Posterior vena cava (tissue), 2 donors: ENCODE results near the gene LAD1. TPM values are rescaled to one million over a fixed set of nuclear protein-coding genes. Genes with fewer than 3 reads are reported as not detected.
A peak's percentile ranks its signal among the peaks of the same experiment; 100 is the strongest.

Experiments
- DNase-seq: peaks from one replicate; pipeline ENCODE4 v3.0.0-alpha.2; 2020; ENCODE audit warnings: low spot score
- intact Hi-C, 2 donors: fragments of 100-400 bp; cut with DNase I; formaldehyde crosslinking; loops; one replicate each; pipeline versions ENCODE4 v1.14.1 to v1.14.2; 2022 to 2023
- total RNA-seq, 2 donors: library from RNA; stranded (reverse); fragmentation: NEBNext Ultra II Directional; extraction: Animal tissue kit (Norgen Biotek cat#: 25700); gene quantifications; one replicate each; pipeline ENCODE4 v1.2.1, GENCODE V29; 2021
- donor health status: DM: yes; HTN: yes; CAD: no.
- donor health status: DM: yes; HTN: yes; CAD: no.

Gene LAD1
- total RNA-seq, 2 donors from 2014 or later: 0.29 TPM; not detected in 1

DNA sequence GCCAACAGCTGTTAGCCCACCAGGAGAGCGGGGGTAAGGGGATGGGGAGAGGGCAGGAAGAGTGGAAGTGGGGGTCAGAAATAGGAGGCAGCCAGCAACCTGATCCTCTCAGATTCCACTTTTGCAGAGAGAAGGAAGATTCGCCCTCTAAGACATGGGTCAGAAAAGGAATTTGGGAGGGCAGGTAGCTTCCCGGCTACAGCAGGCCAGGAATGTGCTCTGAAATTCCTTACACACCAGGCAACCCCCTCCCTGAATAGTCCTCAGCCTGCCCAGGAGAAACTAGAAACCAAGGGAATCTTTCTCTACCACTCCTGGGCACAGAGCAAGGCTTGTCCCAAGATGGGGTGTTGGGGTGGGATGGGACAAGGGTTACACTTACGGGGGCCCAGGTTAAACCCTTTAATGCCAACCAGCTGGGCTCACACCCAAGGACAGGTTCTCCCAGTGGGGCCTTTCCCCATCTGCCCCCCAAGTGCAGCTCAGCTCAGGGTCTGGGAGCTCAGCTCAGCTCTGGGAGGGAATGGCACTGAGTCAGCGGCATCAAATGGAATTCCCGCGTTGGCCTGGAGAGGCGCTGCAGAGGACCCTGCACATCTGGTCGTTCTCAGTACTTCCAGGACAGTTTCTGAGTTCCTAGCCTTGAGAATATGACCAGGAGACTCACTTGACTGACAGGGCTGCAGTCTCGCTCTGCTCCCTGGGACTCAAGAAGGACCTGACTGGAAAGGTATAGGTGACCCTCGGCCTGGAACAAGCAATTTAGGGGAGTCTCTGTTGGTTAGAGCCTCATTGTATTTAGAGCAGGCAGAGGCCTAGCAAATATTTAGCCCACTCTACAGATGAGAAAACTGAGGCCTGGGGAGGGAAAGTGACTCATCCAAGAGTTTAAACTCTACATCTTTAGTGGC is 22.4 kb downstream of the LAD1 start:
- intact Hi-C loops: no loop called here
- DNase-seq: no peak

DNA sequence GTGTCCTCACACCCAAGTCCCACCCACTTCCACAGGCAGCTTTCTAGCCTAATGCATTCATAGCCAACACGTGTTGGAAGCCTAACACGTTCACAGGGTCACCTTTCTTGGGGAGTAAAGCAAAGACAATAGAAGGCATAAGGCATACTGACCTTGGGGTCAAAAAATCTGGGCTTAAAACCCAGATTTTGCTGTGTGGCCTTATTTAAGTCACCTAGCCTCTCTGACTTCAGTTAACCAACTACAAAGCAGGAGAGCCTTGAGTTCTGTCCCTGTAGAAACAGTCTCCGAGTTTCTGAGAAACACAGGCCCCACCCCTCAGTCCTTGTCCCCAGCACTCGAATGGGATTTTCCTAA is 23.0 kb downstream of the LAD1 start:
- intact Hi-C loops: no loop called here
- DNase-seq: no peak

DNA sequence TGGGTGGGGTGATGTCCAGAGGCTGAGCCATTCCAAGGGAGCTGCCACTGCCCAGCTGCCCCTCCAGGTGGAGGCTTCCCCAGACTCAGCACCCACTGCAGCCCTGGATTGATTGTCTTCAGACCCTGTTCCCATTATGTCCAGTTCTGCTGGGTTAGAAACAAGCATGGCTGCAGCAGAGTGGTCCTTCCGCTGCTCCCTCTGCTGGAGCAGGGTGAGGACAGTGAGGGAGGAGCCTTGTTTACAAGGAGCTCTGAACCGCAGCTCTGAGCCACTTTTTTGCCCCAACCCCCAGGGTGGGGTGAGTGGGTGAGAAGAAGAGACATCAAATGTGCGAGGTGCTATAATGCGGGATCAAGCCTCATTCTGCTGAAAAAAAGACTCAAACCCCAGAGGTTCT is 24.0 kb downstream of the LAD1 start:
- intact Hi-C loops: no loop called here
- DNase-seq: no peak

DNA sequence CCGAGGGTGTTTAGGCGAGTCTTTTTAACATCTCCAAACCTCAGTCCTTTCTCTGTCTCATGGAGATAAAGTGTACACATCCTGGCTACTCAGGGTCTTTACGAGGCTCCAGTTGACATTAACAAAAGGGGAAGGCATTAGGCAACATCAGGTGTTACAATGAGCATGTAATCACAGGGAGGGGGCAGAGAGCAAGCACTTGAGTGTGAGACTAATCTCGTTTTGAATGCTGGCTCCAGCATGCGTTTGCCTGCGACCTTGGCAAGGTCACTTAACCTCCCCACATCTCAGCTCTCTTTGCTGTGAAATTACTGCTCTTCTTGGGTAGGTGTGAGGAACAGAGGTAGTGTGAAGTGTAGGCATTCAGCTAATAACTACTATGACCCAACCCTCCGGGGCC is 24.8 kb downstream of the LAD1 start:
- no peak for DNase-seq
- intact Hi-C loops: no loop called here

DNA sequence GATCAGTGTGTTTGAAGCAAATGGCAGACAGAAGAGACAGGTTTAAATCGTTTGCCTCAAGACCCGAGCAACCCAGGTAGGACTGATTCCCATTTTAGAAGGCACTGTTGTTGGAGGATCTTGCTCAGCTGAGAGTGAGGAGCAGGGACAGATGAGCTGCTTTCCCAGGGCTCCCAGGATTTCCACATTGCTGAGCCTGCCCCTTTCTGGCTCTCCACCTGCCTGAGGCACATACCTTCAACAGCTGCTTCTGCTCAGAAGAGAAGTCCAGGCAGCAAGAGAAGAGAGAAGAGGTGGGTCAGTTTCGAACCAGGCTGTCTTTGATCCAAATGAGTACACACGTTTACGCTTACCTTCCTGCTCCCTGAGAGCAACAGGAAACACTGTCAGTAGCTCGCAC is 27.3 kb downstream of the LAD1 start:
- DNase-seq: no peak
- intact Hi-C loops: no loop called here

DNA sequence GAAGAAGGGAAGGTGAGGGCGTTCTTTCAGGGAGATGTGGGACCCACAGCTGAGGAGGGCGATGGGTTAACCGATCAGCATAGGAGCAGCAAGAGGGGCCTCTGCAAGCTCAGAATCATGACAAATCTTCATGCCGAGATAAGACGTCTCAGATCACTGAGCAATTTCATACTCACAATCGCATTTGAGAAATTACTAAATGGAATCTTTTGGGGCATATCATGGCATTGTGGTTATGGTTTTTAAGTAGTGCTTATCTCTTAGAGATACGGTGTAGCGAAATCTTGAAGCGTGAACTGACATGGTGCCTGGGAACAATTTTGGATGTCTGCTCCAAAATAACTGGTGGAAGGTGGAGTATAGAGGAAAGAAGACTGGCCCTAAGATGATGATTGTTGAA is 27.8 kb downstream of the LAD1 start:
- intact Hi-C loops: no loop called here

DNA sequence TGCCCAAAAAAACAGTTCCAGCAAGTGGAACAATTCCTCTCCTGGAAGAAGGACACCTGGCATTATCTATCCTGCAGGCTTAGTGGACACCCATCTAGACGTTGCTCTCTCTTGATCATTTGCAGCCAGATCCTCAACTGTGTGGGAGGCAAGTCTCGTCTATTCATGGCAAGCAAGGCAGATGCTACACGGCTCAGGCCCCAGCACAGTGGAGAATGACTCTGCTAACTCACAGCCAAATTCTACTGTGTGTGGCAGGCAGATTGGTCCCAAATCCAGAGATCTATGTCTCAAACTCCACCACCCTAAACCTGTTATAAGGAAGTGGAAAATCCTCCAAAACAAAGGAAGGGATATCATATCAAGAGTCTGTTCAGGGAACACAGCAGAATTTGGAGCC is 28.6 kb downstream of the LAD1 start:
- DNase-seq: no peak
- intact Hi-C loops: no loop called here

More for the DNA sequence above, 27.8 kb downstream of the LAD1 start:
- DNase-seq: no peak

DNA sequence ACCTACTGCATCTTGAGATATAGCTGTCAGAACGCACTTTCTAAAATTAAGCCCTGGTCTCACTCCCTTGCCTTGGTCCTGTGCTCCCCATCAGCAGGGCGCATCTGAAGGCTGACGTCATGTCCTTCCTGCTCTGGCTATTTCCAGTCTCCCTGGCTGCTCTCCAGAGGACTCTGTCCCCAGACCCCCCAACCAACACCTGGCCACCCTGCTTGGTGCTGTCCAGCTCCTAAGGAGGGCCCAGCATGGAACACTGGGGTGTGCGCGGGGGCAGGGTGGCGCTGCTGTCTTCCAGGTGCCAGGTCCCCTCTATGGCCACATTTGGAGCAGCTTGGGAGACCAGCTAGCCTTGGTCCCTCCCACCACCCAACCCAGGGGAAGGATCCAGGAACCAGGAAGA is 29.9 kb downstream of the LAD1 start:
- no peak for DNase-seq
- intact Hi-C loops: no loop called here

DNA sequence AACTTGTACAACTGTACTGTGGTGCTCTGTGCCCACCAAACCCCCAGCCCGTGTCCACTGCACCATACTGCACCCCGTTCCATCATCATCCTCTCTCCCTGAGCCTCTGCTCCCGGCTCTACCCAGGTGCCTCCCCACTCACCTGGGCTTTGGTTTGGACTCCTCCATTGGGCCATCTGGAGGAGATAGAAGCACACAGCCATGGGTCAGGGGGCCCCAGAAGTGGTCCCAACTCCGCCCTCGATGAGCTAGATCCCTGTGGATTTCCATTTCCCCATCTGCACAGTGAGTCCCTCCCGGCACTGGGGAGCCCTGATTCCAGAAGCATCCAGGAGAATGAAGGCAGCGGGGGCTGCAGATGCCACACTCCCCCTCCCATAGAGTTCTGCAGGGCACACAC is 32.4 kb downstream of the LAD1 start:
- DNase-seq: no peak
- intact Hi-C loops: no loop called here

DNA sequence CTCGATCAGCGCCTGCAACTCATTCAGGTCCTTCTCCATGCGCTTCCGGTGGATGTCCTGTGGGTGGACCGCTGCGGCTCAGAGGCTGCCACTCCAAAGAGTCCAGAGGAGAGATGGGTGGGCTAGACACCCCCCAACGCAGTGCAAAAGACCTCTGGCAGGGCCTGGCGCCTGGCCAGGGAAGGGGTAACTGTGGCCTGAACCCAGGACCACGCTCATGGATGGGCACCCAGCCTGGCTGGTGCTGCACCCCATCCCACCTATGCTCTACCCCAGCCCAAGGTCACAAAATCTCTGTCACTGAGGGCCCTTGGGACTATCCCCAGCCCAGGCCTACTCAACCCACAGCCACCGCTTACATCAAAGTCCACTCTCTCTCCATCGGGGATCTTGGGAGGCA is 33.9 kb downstream of the LAD1 start:
- no peak for DNase-seq
- intact Hi-C loops: no loop called here

DNA sequence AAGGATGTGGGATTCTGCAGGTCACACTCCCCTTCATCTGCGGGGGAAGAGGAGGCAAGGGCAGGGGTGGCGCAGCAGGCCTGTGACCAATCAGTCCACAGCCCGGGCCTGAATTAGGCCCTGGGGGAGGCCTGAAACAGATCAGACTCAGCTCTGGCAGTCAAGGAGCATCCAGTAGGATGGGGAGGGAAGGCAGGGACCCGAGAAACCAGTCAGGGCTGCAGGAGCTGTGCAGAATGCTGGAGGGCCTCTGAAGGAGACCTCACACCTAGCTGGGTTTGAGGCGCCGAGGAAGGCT is 34.4 kb downstream of the LAD1 start:
- intact Hi-C loops: loop anchor here in 1 of 2 donors (5.0 kb wide), 1 partner anchor 112 kb away; no protein-coding TSS in a partner anchor
- no peak for DNase-seq

DNA sequence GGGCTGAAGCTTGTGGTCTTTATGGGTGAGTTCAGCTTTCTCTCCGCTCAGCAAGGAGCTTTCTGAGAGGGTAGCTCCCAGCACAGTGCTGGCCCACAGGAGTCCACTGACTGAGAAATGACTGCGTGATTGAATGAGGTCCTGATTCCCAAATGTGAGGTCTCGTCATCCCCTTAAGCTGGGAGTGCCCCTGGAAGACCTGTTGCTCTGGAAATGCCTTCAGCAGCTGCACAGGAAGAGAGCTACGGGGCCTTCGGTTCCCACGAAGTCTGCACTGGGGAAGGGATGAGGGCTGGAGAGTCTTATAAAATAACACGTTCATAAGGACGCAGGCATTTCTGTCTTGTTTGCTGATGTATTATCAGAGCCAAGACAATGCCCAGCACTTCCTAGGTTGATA is 35.7 kb downstream of the LAD1 start:
- no peak for DNase-seq

DNA sequence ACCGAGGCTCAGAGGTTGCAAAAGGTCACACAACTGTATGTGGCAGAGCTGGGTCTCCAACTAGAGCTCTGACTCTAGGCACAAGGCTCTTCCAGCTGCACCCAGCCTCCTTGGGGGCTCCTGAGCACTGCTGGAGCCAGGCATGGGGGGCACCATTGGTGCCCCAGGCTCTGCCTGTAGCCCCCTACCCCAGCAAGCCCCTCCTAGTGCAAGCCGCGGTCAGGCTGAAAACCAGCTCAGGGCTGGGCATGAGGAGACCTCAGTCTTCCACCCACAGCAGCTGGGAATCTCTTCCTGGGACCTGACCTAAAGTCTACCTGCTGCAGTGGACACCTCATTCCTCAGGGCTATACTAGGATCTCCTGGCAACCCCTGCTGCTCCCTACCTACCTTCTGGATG is 36.2 kb downstream of the LAD1 start:
- no peak for DNase-seq
- intact Hi-C loops: loop anchor here in 1 of 2 donors (5.0 kb wide), 1 partner anchor 111 kb away; no protein-coding TSS in a partner anchor

More for the DNA sequence above, 35.7 kb downstream of the LAD1 start:
- intact Hi-C loops: loop anchor here in 1 of 2 donors (5.0 kb wide), 1 partner anchor 111 kb away; no protein-coding TSS in a partner anchor

DNA sequence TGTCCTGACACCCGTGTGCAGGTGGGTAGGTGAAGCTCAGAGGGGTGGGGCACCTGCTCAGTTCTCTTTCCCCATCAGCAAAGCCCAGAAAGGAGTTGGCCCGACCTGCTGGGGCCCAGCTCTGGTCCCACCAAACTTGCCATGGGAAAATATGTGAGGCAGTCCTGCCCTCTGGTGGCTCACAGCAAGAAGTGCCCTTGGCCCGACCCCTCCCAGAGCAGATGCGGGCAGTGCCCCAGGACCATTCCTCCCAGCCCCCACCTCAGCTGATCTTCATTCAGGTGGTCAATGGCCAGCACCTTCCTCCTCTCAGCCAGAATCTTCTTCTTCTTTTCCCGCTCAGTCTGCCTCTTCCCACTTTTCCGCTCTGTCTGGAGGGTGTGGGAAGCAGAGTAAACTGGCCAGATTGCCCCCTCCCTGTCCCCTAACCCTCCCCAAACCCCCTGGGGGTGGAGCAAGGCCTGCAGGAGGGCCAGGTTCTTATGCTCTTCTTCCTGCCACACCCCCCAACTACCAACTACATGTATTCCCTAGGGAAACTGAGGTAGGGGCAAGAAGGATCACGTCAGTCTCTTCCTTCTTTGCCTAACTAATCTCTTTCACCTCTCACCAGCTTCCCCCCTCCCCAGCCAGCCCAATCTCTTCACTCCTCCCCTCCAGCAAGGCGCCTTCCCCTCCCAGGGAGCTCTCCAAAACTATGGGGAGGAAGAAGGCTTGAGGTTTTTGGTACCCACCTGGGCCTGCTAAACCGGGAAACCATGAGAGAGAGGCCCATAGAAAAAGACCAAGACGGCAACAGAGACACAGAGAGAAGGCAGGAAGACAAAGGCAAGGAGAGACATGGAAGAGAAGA is 37.2 kb downstream of the LAD1 start:
- DNase-seq: no peak
- intact Hi-C loops: loop anchor here in 1 of 2 donors (5.0 kb wide), 1 partner anchor 110 kb away; no protein-coding TSS in a partner anchor

DNA sequence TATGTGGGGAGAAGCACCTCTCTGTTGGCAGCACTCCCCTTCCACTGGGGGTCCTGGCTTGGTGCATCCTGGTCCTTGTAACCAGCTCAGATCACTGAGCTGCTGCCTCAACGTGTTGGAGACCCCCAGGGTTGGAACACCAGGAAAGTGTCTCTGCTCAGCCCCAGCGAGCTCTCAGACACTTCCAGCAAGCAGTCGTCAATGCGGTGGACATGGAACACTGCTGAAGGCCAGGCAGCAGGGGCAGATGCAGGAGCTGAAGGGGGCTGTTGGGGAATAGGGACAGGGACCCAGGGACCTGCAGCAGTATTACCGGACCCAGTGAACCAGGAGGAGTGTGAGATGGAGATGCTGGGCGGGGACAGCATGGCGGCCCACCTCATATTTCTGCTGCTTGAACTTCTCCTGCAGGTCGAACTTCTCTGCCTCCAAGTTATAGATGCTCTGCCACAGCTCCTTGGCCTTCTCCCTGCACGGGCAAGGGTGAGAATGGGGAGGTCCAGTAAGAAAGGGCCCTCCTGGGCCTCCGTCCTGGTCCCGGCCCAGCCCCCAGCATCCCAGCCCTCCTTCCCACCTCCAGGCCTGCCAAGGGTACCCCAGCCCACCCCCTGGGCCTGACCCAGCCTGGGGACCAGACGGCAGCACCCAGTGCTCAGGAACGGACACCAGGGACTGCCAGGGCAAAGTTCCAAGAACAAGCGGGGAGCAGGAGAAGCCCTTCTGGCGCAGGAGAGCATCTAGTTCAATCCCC is 38.0 kb downstream of the LAD1 start:
- DNase-seq: no peak
- intact Hi-C loops: loop anchor here in 1 of 2 donors (5.0 kb wide), 1 partner anchor 109 kb away; no protein-coding TSS in a partner anchor

DNA sequence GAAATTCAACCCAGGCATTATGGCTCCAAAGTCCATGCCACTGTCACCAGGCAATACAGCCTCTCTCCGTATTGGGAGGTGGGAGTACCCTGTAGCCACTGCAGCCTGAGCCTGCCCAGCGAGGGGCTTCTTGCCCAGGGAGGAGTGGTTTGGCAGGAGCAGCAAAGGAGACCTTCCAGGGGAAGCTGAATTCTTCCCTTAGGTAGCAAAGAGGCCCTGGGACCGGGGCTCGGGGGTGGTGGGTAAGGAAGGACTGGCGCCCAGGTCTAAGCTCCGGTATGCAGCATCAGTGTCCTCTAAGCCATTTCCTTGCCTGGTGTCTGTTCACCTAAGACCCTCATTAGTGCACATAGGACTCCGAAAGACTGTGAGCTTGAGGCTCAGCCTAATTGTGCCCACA is 38.6 kb downstream of the LAD1 start:
- intact Hi-C loops: loop anchor here in 1 of 2 donors (5.0 kb wide), 1 partner anchor 108 kb away; no protein-coding TSS in a partner anchor
- DNase-seq: no peak

DNA sequence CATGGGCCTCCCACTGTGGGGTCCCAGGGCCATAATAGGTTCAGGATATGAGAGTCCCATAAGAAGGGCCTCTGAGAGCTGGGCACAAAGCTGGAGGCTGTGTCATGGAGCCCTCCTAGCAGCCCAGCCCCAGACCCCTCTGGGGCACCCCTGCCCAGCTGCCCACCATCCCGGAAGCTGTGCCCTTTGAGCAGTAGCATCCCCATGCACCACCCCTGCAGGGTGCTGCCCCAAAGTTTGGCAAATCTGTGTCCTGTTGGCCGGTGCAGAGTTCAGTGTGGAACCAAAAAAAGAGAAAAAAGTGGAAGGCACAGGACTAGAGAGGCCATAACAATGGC is 39.3 kb downstream of the LAD1 start:
- intact Hi-C loops: loop anchor here in 1 of 2 donors (5.0 kb wide), 1 partner anchor 108 kb away; no protein-coding TSS in a partner anchor
- no peak for DNase-seq

DNA sequence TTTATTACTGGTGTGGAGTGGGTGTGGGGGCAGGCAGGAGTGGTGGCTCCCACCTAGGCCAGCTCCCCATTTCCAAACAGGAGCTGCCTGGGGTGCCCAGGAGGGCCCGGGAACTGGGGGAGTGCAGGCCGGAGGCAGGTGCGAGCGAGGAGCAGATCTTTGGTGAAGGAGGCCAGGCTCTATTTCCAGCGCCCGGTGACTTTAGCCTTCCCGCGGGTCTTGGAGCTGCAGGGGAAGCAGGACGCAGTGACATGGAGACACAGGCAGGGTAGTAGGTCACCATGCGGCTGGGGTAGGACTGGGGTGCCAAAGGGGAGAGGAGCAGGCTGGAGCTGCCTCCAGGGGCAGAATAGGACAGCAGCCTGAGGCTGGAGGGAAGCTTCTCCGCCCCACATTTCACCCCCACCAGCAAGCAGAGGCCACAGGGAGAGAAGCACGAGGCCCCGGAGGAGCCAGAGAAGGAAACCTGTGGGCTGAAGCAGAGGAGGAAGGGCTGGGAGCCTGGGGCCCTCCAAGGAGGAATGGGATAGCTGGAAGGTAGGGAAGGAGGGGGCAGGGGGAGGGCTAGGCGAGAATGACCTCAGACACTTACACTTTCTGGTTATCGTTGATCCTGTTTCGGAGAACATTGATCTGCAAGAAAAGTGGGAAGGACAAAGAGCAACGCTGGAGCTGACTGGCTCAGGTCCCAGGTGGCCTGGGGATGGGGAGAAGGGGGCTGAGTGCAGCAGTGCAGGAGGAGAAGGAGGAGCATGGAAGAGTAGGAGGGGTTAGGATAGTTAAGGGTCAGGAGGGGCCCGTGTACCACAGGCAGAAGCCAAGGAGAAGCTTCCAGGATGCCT is 39.9 kb downstream of the LAD1 start:
- intact Hi-C loops: no loop called here
- DNase-seq: peak; percentile 34

DNA sequence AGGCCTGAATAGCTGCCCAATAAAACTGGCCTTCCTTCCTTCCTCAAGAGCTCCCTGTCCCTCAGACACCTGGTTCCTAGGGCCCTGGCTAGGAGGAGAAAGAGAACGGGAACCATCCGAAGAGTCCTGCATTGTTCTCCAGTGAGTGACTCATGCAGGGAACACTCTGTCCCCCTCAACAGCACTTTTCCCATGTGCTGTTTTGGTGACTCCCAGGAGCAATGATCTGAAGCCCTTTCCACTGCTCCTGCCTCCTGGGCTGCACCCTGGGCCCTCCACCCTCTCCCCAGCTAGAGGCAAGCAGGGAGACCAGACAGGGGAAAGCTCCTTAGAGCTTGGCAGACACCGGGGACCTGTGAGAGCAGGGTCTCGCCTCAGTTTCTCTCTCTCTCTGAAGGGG is 40.5 kb downstream of the LAD1 start:
- intact Hi-C loops: no loop called here

More for the DNA sequence above, 40.5 kb downstream of the LAD1 start:
- DNase-seq: no peak
